CD14-positive monocyte (primary cell): Measurements from ENCODE around the gene MARS1. TPM values are rescaled to one million over a fixed set of nuclear protein-coding genes. Genes with fewer than 3 reads are reported as not detected.

Experiments used
- DNase-seq, 3 donors: peaks; one replicate each; pipeline ENCODE4 v3.0.0-alpha.2; 2011 to 2022
- H2AFZ ChIP-seq: 2 replicates; pipeline ENCODE4 v1.6.0; 2012; ENCODE audit warnings: mild to moderate bottlenecking, low read depth, low read length, inconsistent platforms; ENCODE audit not compliant: insufficient read depth, poor library complexity, severe bottlenecking
- H3K27ac ChIP-seq, 2 donors: 1 replicate in 1 of 2; 2 replicates in 1 of 2; pipeline ENCODE4 v1.5.1; 2012 to 2013; ENCODE audit warnings: low read length in 2 of 2, control low read depth in 1 of 2, inconsistent platforms in 1 of 2, low read depth in 1 of 2, mild to moderate bottlenecking in 1 of 2
- H3K27me3 ChIP-seq, 2 donors: one replicate each; pipeline versions ENCODE4 v1.6.0 to v1.6.1; 2011 to 2013; ENCODE audit warnings: low read length in 2 of 2; ENCODE audit not compliant: control insufficient read depth in 2 of 2, insufficient read depth in 2 of 2
- H3K36me3 ChIP-seq, 2 donors: replicated peaks in 1 of 2; 1 replicate in 1 of 2; 2 replicates in 1 of 2; pipeline versions ENCODE4 v1.5.1 to v1.6.1; 2012 to 2013; ENCODE audit warnings: low read length in 2 of 2, control low read depth in 1 of 2, inconsistent platforms in 1 of 2, mild to moderate bottlenecking in 1 of 2; ENCODE audit not compliant: insufficient read depth in 2 of 2, control insufficient read depth in 1 of 2
- H3K4me1 ChIP-seq, 2 donors: 1 replicate in 1 of 2; 2 replicates in 1 of 2; pipeline versions ENCODE4 v1.5.1 to v1.6.1; 2012 to 2013; ENCODE audit warnings: low read length in 2 of 2, control low read depth in 1 of 2, inconsistent platforms in 1 of 2, mild to moderate bottlenecking in 1 of 2, moderate library complexity in 1 of 2; ENCODE audit not compliant: insufficient read depth in 2 of 2, control insufficient read depth in 1 of 2
- H3K4me2 ChIP-seq: replicated peaks from 2 replicates; pipeline ENCODE3; 2012; ENCODE audit warnings: low read length, moderate library complexity, mild to moderate bottlenecking; ENCODE audit not compliant: poor library complexity, severe bottlenecking; ENCODE audit errors: extremely low read depth
- H3K4me3 ChIP-seq, 3 experiments: fragments of 200-600 bp in 1 of 3; sonication (generic) in 1 of 3; replicated peaks in 1 of 3; 1 replicate in 2 of 3; 2 replicates in 1 of 3; pipeline ENCODE4 v1.5.1; 2011 to 2013; ENCODE audit warnings: low read length in 3 of 3, mild to moderate bottlenecking in 3 of 3, control low read depth in 2 of 3, low read depth in 2 of 3, inconsistent platforms in 1 of 3, moderate library complexity in 1 of 3
- H3K79me2 ChIP-seq: 2 replicates; pipeline ENCODE4 v1.6.0; 2012; ENCODE audit warnings: mild to moderate bottlenecking, control low read depth, inconsistent platforms, low read length, moderate library complexity; ENCODE audit not compliant: insufficient read depth
- H3K9ac ChIP-seq: 2 replicates; pipeline ENCODE4 v1.6.0; 2017; ENCODE audit warnings: low read length, mild to moderate bottlenecking; ENCODE audit not compliant: insufficient read depth, poor library complexity, severe bottlenecking
- H3K9me3 ChIP-seq, 2 donors: replicated peaks in 1 of 2; 1 replicate in 1 of 2; 2 replicates in 1 of 2; pipeline versions ENCODE4 v1.5.1 to v1.6.1; 2012 to 2013; ENCODE audit warnings: low read length in 2 of 2, control low read depth in 1 of 2; ENCODE audit not compliant: control insufficient read depth in 1 of 2, insufficient read depth in 1 of 2
- H4K20me1 ChIP-seq: 2 replicates; pipeline ENCODE4 v1.6.0; 2012; ENCODE audit warnings: mild to moderate bottlenecking, low read length, control low read depth, moderate library complexity; ENCODE audit not compliant: insufficient read depth
- H3K27ac Mint-ChIP-seq, 7 donors: one replicate each; pipeline ENCODE4 v1.8.0; 2020; ENCODE audit warnings: mild to moderate bottlenecking in 7 of 7, mixed read lengths in 7 of 7, moderate library complexity in 6 of 7, inconsistent platforms in 2 of 7
- H3K27me3 Mint-ChIP-seq, 3 donors: one replicate each; pipeline ENCODE4 v1.8.0; 2021 to 2022; ENCODE audit warnings: low read depth in 3 of 3, mild to moderate bottlenecking in 3 of 3, mixed read lengths in 3 of 3, moderate library complexity in 3 of 3, inconsistent platforms in 1 of 3
- H3K36me3 Mint-ChIP-seq, 2 donors: one replicate each; pipeline ENCODE4 v1.8.0; 2020; ENCODE audit warnings: mixed read lengths in 2 of 2, inconsistent platforms in 1 of 2, mild to moderate bottlenecking in 1 of 2
- H3K4me1 Mint-ChIP-seq: one replicate; pipeline ENCODE4 v1.8.0; 2020; ENCODE audit warnings: mild to moderate bottlenecking, mixed read lengths
- H3K4me3 Mint-ChIP-seq, 2 donors: one replicate each; pipeline ENCODE4 v1.8.0; 2020; ENCODE audit warnings: mild to moderate bottlenecking in 2 of 2, mixed read lengths in 2 of 2, moderate library complexity in 1 of 2
- H3K9me3 Mint-ChIP-seq, 7 donors: one replicate each; pipeline ENCODE4 v1.8.0; 2020 to 2022; ENCODE audit warnings: mixed read lengths in 7 of 7, mild to moderate bottlenecking in 6 of 7, moderate library complexity in 6 of 7, inconsistent platforms in 2 of 7
- CTCF ChIP-seq: fragments of 200-600 bp; IDR thresholded peaks from one replicate; pipeline ENCODE4 v1.8.0; 2022; ENCODE audit warnings: antibody characterized with exemption, mild to moderate bottlenecking
- WGBS: methylation state at CpG from one replicate; pipeline ENCODE4 v1.1.5; 2013; ENCODE audit warnings: missing lambda C conversion rate; ENCODE audit not compliant: insufficient coverage; 5-methylcytosine and 5-hydroxymethylcytosine counted together
- intact Hi-C, 2 donors: fragments of 100-400 bp; cut with micrococcal nuclease; formaldehyde crosslinking; loops; one replicate each; pipeline versions ENCODE4 v1.15.0 to v1.15.1; 2023
- polyA plus RNA-seq, 3 donors: library from polyadenylated mRNA; depleted of rRNA in 1 of 3; unstranded in 2 of 3; stranded (reverse) in 1 of 3; fragments of 300-500 nt in 2 of 3; fragments of >200 nt in 1 of 3; fragmentation: Illumina TruSeq in 2 of 3; gene quantifications; 1 replicate in 2 of 3; 2 replicates in 1 of 3; pipeline ENCODE4 v1.2.3, GENCODE V29; 2012 to 2021

MARS1 gene
- polyA plus RNA-seq, 3 donors = 63.5 to 164 (median 79.8) TPM

- H3K4me1 Mint-ChIP-seq = no peaks in the 10 kb centered on the region
- H3K4me2 ChIP-seq = no peak overlapping the region
- no peak overlapping the region for H3K9ac ChIP-seq
- peak overlapping the region in 2 of 7 donors; percentile 5 to 79 for H3K27ac Mint-ChIP-seq
- no peak overlapping the region for H3K4me3 Mint-ChIP-seq
- no peaks in the 10 kb centered on the region for H3K27me3 ChIP-seq
- H3K4me3 ChIP-seq = no peak overlapping the region
- H3K79me2 ChIP-seq = peaks cover 8% of the 10 kb centered on the region
- intact Hi-C loops = no loop called here
- peaks cover 81 to 96% of the 10 kb centered on the region in 2 donors for H3K36me3 Mint-ChIP-seq
- peaks cover 84 to 99% of the 10 kb centered on the region in 2 donors for H3K36me3 ChIP-seq
- no peak for TF ChIP-seq CTCF
- H3K4me1 ChIP-seq = no peaks in the 10 kb centered on the region
- H3K9me3 ChIP-seq = no peaks in the 10 kb centered on the region
- no peaks in the 10 kb centered on the region for H3K27me3 Mint-ChIP-seq
- H4K20me1 ChIP-seq = peaks cover 47% of the 10 kb centered on the region
- WGBS = 100% methylated on average over 1 of the region's 1 CpG
- H3K27ac ChIP-seq = no peak overlapping the region
- H2AFZ ChIP-seq = no peak overlapping the region
- H3K9me3 Mint-ChIP-seq = peaks cover 0 to 1% (median 0%) of the 10 kb centered on the region in 7 donors
- no peak for DNase-seq
Observed at GRCh38 chr12:57531836-57532235, 44.0 kb downstream of the MARS1 start.

GRCh38 chr12:57533108-57533507 lies 45.2 kb downstream of the MARS1 start:
- peaks cover 76 to 92% of the 10 kb centered on the region in 2 donors for H3K36me3 Mint-ChIP-seq
- intact Hi-C loops = no loop called here
- peak overlapping the region in 2 of 7 donors; percentile 13 to 37 for H3K27ac Mint-ChIP-seq
- no peak overlapping the region for H3K4me3 Mint-ChIP-seq
- H3K9ac ChIP-seq = no peak overlapping the region
- no peak for TF ChIP-seq CTCF
- H3K27me3 Mint-ChIP-seq = no peaks in the 10 kb centered on the region
- no peaks in the 10 kb centered on the region for H3K27me3 ChIP-seq
- no peak overlapping the region for H3K4me3 ChIP-seq
- DNase-seq = no peak
- H3K4me1 ChIP-seq = no peaks in the 10 kb centered on the region
- no peak overlapping the region for H3K27ac ChIP-seq
- no peak overlapping the region for H2AFZ ChIP-seq
- H4K20me1 ChIP-seq = peaks cover 34% of the 10 kb centered on the region
- H3K36me3 ChIP-seq = peaks cover 76 to 93% of the 10 kb centered on the region in 2 donors
- no peaks in the 10 kb centered on the region for H3K4me1 Mint-ChIP-seq
- no peaks in the 10 kb centered on the region for H3K9me3 Mint-ChIP-seq
- no CpG with 5 or more reads among the region's 8 CpGs for WGBS
- H3K9me3 ChIP-seq = no peaks in the 10 kb centered on the region
- no peaks in the 10 kb centered on the region for H3K79me2 ChIP-seq
- H3K4me2 ChIP-seq = no peak overlapping the region
